ENCODE measurements around the gene CSH1. TPM values are rescaled to one million over a fixed set of nuclear protein-coding genes. Genes with fewer than 3 reads are reported as not detected.
"Not testable (repeated sequence)": the region's sequence is repeated elsewhere in the genome, so short reads cannot be mapped to it uniquely, and the experiment has no call there.

The CSH1 gene
- total RNA-seq, 4 donors from 2014 or later: not detected

- intact Hi-C loops (cut with DNase I; ENCODE audit: low total_unique reads): loop anchor here (10.0 kb wide), 3 partner anchors 114 to 374 kb away; partner anchors contain the start of genes ERN1 and ICAM2
- TF ChIP-seq POLR2A (IDR thresholded peaks at IDR 0.05) (no peak), CTCF (IDR thresholded peaks at IDR 0.05) (no peak)
- no peak within 1 kb of the TSS for H3K4me3 ChIP-seq (ENCODE audit: low read depth, poor library complexity, severe bottlenecking)
- WGBS, 2 donors: 69 to 73% methylated on average over 15 of the region's 15 CpGs
- no peak for DNase-seq (ENCODE audit: low spot score in 2 of 2)
Measured at GRCh38 chr17:63911041-63911635, 14.8 kb upstream of the CSH1 start, which contains the start of gene CSHL1. Gene CSHL1 (minus strand): TSS chr17:63911258. CDS start chr17:63911196, 62 bp downstream.

GRCh38 chr17:63910096-63910495, 13.7 kb upstream of the CSH1 start:
- TF ChIP-seq POLR2A (IDR thresholded peaks at IDR 0.05): no peak
- TF ChIP-seq CTCF (IDR thresholded peaks at IDR 0.05): no peak
- 80 to 88% methylated on average over 14 of the region's 14 CpGs for WGBS, 2 donors
- intact Hi-C loops (cut with DNase I; ENCODE audit: low total_unique reads): loop anchor here (10.0 kb wide), 3 partner anchors 115 to 375 kb away; partner anchors contain the start of genes ERN1 and ICAM2
- no peak overlapping the region for H3K4me3 ChIP-seq (ENCODE audit: low read depth, poor library complexity, severe bottlenecking)
- no peak for DNase-seq (ENCODE audit: low spot score in 2 of 2)

GRCh38 chr17:63909586-63909985, 13.2 kb upstream of the CSH1 start:
- intact Hi-C loops (cut with DNase I; ENCODE audit: low total_unique reads); DNase-seq (ENCODE audit: low spot score in 2 of 2); H3K4me3 ChIP-seq (ENCODE audit: low read depth, poor library complexity, severe bottlenecking): not testable (repeated sequence)
- 93 to 94% methylated on average over 10 of the region's 10 CpGs for WGBS, 2 donors

- DNase-seq (ENCODE audit: low spot score in 2 of 2); intact Hi-C loops (cut with DNase I; ENCODE audit: low total_unique reads); H3K4me3 ChIP-seq (ENCODE audit: low read depth, poor library complexity, severe bottlenecking): not testable (repeated sequence)
- WGBS, 2 donors: 48 to 53% methylated on average over 12 of the region's 12 CpGs
Measured at GRCh38 chr17:63907161-63907778, 10.9 kb upstream of the CSH1 start.

- intact Hi-C loops (cut with DNase I; ENCODE audit: low total_unique reads); DNase-seq (ENCODE audit: low spot score in 2 of 2); H3K4me3 ChIP-seq (ENCODE audit: low read depth, poor library complexity, severe bottlenecking): not testable (repeated sequence)
- 96 to 98% methylated on average over 8 of the region's 8 CpGs for WGBS, 2 donors
Measured at GRCh38 chr17:63904796-63905195, 8.4 kb upstream of the CSH1 start.

GRCh38 chr17:63903787-63904201, 7.4 kb upstream of the CSH1 start:
- DNase-seq (ENCODE audit: low spot score in 2 of 2); H3K4me3 ChIP-seq (ENCODE audit: low read depth, poor library complexity, severe bottlenecking); intact Hi-C loops (cut with DNase I; ENCODE audit: low total_unique reads): not testable (repeated sequence)
- 35 to 46% methylated on average over 5 of the region's 5 CpGs for WGBS, 2 donors

GRCh38 chr17:63901971-63902370, 5.6 kb upstream of the CSH1 start:
- DNase-seq (ENCODE audit: low spot score in 2 of 2); intact Hi-C loops (cut with DNase I; ENCODE audit: low total_unique reads); H3K4me3 ChIP-seq (ENCODE audit: low read depth, poor library complexity, severe bottlenecking): not testable (repeated sequence)
- 90 to 91% methylated on average over 2 of the region's 2 CpGs for WGBS, 2 donors

- WGBS, 2 donors: 81 to 88% methylated on average over 3 to 6 of the region's 6 CpGs
- intact Hi-C loops (cut with DNase I; ENCODE audit: low total_unique reads); DNase-seq (ENCODE audit: low spot score in 2 of 2); H3K4me3 ChIP-seq (ENCODE audit: low read depth, poor library complexity, severe bottlenecking): not testable (repeated sequence)
Measured at GRCh38 chr17:63898899-63899798, 2.8 kb upstream of the CSH1 start.

GRCh38 chr17:63894821-63895220, 1.6 kb downstream of the CSH1 start:
- DNase-seq (ENCODE audit: low spot score in 2 of 2): peak in 1 of 2 donors; percentile 46
- intact Hi-C loops (cut with DNase I; ENCODE audit: low total_unique reads); H3K4me3 ChIP-seq (ENCODE audit: low read depth, poor library complexity, severe bottlenecking): not testable (repeated sequence)
- WGBS, 2 donors: 93 to 98% methylated on average over 10 of the region's 10 CpGs

GRCh38 chr17:63894021-63894420, 2.4 kb downstream of the CSH1 start:
- 72 to 77% methylated on average over 3 of the region's 3 CpGs for WGBS, 2 donors
- H3K4me3 ChIP-seq (ENCODE audit: low read depth, poor library complexity, severe bottlenecking); DNase-seq (ENCODE audit: low spot score in 2 of 2); intact Hi-C loops (cut with DNase I; ENCODE audit: low total_unique reads): not testable (repeated sequence)

GRCh38 chr17:63892316-63893037, 3.9 kb downstream of the CSH1 start:
- DNase-seq (ENCODE audit: low spot score in 2 of 2); H3K4me3 ChIP-seq (ENCODE audit: low read depth, poor library complexity, severe bottlenecking); intact Hi-C loops (cut with DNase I; ENCODE audit: low total_unique reads): not testable (repeated sequence)
- 60% methylated on average over 11 of the region's 11 CpGs for WGBS, 2 donors
